ENCODE results near the gene PRAMEF20.

PRAMEF20 gene

DNA sequence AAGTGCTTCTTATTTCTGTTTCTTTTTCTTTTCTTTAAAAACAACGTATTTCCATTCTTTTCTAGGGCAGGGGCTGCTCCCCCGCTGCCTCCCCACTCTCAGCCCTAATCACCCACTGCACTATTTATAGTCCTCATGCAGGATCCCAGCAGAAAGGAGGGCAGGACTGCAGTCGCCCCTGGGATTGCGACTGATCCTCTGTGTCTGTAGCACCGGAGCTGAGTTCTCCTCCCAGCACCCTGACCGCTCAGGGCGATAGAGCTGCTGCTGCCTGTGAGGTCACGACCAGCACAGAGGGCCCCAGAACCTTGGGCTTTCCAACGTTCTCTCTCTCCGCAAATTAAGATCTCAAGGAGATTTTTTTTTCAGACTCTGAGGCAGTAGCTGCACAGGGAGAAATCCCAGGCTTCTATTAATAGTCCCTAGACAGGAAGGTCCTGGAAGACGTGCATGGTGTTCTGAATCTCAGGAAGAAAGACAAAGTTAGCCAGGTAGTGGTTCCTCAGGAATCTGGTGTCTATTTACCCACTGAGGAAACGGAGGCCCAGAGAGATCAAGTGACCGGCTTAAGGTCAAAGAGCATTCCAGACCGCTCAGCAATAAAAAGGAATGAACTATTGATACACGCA is 46.8 kb downstream of the PRAMEF20 start:
- in situ Hi-C loops (cut with HindIII; ENCODE audit: low sequenced_read_pairs), result no loop called here
- no peak for DNase-seq (ENCODE audit: low read depth)
- TF ChIP-seq, protein P1, sequence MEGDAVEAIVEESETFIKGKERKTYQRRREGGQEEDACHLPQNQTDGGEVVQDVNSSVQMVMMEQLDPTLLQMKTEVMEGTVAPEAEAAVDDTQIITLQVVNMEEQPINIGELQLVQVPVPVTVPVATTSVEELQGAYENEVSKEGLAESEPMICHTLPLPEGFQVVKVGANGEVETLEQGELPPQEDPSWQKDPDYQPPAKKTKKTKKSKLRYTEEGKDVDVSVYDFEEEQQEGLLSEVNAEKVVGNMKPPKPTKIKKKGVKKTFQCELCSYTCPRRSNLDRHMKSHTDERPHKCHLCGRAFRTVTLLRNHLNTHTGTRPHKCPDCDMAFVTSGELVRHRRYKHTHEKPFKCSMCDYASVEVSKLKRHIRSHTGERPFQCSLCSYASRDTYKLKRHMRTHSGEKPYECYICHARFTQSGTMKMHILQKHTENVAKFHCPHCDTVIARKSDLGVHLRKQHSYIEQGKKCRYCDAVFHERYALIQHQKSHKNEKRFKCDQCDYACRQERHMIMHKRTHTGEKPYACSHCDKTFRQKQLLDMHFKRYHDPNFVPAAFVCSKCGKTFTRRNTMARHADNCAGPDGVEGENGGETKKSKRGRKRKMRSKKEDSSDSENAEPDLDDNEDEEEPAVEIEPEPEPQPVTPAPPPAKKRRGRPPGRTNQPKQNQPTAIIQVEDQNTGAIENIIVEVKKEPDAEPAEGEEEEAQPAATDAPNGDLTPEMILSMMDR (IDR thresholded peaks at IDR 0.05; ENCODE audit: low read depth, low read length, missing control alignments), result no peak
- H3K4me3 ChIP-seq (ENCODE audit: low read depth, low read length), result no peak overlapping the region

DNA sequence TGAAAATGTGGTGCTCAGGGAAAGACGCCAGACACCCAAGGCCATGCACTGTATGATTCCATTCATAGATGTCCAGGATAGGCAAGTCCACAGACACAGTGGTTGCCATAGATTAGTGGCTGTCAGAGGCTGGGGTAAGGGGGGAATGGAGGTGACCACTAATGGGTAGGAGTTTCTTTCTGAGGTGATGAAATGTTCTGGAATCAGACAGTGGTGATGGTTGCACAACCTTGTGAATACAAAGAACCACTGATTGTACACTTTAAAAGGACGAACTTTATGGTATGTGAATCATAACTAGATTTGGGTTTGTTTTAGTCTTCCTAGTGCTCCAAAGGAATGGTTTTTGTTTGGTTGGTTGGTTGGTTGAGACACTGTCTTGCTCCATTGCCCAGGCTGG is 51.7 kb downstream of the PRAMEF20 start:
- H3K4me3 ChIP-seq (ENCODE audit: low read depth, low read length), result no peak overlapping the region
- DNase-seq (ENCODE audit: low read depth), result no peak
- TF ChIP-seq, protein P1 (IDR thresholded peaks at IDR 0.05; ENCODE audit: low read depth, low read length, missing control alignments), result no peak
- in situ Hi-C loops (cut with HindIII; ENCODE audit: low sequenced_read_pairs), result no loop called here

DNA sequence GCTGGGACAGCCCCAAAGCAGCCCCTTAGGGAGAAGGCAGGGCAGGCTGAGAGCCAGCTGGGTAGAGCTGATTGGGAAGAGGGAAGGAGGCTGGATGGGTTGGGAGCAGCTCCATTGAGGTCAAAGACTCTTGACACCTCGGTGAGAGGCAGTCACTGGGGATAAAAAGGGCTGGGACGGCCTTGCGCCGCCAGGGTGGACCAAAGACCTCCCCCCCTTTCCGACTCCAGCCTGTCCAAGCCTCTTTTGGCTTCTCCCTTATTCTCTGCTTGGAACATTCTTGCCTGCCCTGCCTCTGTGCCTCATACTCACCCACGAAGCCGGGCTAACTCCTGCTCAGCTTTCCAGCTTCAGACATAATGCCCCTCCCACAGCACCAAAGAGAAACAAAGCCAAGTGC is 52.4 kb downstream of the PRAMEF20 start:
- TF ChIP-seq, protein P1 (IDR thresholded peaks at IDR 0.05; ENCODE audit: low read depth, low read length, missing control alignments), result no peak
- no peak for DNase-seq (ENCODE audit: low read depth)
- no peak overlapping the region for H3K4me3 ChIP-seq (ENCODE audit: low read depth, low read length)
- in situ Hi-C loops (cut with HindIII; ENCODE audit: low sequenced_read_pairs), result no loop called here

DNA sequence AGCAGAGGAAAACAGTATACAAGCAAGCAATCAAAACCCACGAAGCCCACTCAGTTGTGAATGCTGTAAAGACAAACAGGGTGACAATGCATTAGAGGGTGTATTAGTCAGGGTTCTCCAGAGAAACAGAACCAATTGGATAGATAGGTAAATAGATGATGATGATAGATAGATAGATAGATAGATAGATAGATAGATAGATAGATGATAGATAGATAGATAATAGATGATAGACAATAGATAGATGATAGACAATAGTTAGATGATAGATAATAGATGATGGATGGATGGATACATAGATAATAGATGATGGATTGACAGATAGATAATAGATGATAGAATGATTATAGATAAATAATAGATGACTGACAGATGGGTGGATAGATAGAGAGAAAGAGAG is 55.3 kb downstream of the PRAMEF20 start:
- in situ Hi-C loops (cut with HindIII; ENCODE audit: low sequenced_read_pairs), result no loop called here

DNA sequence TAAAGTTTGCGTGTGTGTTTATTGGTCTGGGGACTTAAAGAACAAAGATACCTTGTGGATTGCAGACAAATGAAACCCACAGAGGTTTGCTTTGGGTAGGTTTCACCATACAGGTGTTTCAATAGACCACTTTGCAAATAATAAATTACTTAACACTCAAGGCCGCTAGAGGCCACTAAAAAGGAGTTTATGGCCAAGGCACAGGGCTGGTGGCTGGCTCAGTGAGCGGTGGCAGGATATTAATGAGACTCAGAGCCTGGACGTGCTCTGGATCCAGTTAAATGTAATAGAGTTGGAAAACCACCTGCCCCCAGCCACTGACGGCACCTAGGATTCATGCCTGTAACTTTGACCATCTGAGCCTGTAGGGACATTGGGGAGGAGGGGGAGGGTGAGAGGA is 59.1 kb downstream of the PRAMEF20 start:
- in situ Hi-C loops (cut with HindIII; ENCODE audit: low sequenced_read_pairs), result no loop called here
- H3K4me3 ChIP-seq (ENCODE audit: low read depth, low read length), result no peak overlapping the region
- TF ChIP-seq, protein P1 (IDR thresholded peaks at IDR 0.05; ENCODE audit: low read depth, low read length, missing control alignments), result no peak
- DNase-seq (ENCODE audit: low read depth), result no peak

More for the DNA sequence above, 55.3 kb downstream of the PRAMEF20 start:
- DNase-seq (ENCODE audit: low read depth), result no peak
- H3K4me3 ChIP-seq (ENCODE audit: low read depth, low read length), result no peak overlapping the region
- TF ChIP-seq, protein P1 (IDR thresholded peaks at IDR 0.05; ENCODE audit: low read depth, low read length, missing control alignments), result no peak

Data from astrocyte of the cerebellum (primary cell).